HUES48 (cell line): ENCODE data around the gene WDFY4.

ENCODE experiments used
- H3K27ac ChIP-seq: one replicate; pipeline ENCODE4 v1.7.0; 2013; ENCODE audit warnings: low read depth, low read length, inconsistent platforms
- H3K27me3 ChIP-seq: 2 replicates; pipeline ENCODE4 v1.6.1; 2013; ENCODE audit warnings: mild to moderate bottlenecking, low read length; ENCODE audit not compliant: control insufficient read depth, insufficient read depth
- H3K36me3 ChIP-seq: 2 replicates; pipeline ENCODE4 v1.6.1; 2013; ENCODE audit warnings: low read length; ENCODE audit not compliant: control insufficient read depth, insufficient read depth
- H3K4me1 ChIP-seq: 2 replicates; pipeline ENCODE4 v1.6.1; 2013; ENCODE audit warnings: mild to moderate bottlenecking, low read length; ENCODE audit not compliant: control insufficient read depth, insufficient read depth
- H3K4me3 ChIP-seq: 2 replicates; pipeline ENCODE4 v1.5.1; 2013; ENCODE audit warnings: mild to moderate bottlenecking, low read depth, low read length
- H3K9ac ChIP-seq: 2 replicates; pipeline ENCODE4 v1.6.1; 2013; ENCODE audit warnings: mild to moderate bottlenecking, low read depth, low read length, moderate library complexity
- H3K9me3 ChIP-seq: 2 replicates; pipeline ENCODE4 v1.6.1; 2013; ENCODE audit warnings: low read length; ENCODE audit not compliant: control insufficient read depth, insufficient read depth

WDFY4 gene

DNA sequence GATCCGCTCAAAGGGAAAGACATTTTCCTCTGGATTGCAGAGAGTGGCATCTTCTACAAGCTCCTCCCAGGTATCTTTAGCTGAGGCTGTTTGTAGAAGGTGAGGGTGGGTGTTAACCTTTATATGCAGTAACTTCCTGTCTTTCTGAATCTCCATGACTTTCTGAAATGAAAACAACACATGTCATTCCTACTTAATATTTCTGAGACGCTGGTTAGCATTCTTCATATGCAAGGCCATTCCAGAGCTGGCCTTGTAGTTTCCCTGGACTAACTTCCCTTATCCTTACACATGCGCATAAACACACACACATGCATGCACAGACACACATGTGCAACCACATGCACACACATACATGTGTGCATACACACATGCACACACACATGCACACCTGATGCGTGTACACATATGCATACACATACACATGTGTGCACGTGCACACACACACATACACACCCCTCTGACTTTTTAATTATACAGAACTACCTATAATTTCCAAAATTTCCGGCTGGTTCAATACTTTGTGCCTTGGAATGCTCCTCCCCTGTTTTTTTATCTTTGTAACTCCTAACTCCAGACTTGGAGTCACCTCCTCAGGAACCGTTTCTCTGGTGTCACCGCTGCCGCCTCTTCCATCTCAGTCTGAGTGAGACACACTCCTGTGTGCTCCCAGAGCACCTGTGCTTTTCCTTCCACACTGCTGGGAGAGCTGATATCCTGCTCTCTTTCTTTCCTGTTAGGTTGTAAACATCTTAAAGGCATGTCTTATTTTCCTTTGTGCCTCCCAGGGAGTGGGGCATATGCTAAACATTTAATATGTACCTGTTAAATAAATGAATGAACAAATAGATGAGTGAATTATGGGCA is 199.7 kb downstream of the WDFY4 start:
- Histone ChIP-seq H3K27me3 (no peaks in the 10 kb centered on the region), H3K4me1 (peaks cover 5% of the 10 kb centered on the region), H3K27ac (no peak overlapping the region), H3K9ac (no peak overlapping the region), H3K4me3 (no peak overlapping the region), H3K9me3 (no peaks in the 10 kb centered on the region), H3K36me3 (no peaks in the 10 kb centered on the region)

DNA sequence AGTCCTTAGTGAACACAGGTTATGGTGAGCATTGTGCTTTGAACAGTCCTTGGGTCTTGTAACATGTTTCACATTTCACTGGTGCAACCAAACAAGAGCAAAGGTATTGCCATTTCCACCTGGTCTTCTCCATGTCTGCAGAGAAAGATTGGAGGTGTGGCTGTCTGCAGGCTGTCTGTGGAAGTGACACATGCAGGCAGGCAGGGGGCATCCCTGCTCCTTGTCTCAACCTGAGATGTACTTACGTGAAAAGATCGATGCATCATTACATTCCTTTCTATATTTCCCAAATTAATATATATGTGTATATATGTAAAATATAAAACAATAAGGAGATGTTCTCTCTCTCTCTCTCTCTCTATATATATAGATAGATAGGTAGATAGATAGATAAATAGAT is 200.7 kb downstream of the WDFY4 start:
- Histone ChIP-seq H3K9me3 (no peaks in the 10 kb centered on the region), H3K9ac (no peak overlapping the region), H3K36me3 (no peaks in the 10 kb centered on the region), H3K27me3 (no peaks in the 10 kb centered on the region), H3K4me3 (no peak overlapping the region), H3K4me1 (peaks cover 2% of the 10 kb centered on the region), H3K27ac (no peak overlapping the region)

DNA sequence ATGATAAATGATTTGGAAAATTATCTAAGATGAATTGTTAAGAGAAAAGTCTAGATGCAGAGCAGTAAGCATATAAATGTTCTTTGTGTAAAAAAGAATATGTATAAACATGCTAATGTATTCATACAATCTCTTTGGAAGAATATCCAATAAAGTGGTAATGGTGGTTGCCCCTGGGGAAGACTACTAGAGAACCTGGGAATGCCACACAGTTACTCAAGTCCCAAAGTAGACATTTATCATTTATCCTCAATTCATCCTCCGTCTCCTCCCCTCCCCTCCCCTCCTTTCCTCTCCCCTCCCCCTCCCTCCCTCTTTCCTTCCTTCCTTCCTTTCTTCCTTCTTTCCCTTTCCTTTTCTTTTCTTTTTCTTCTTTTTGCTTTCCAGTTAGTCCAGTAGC is 203.3 kb downstream of the WDFY4 start:
- Histone ChIP-seq H3K27me3 (no peaks in the 10 kb centered on the region), H3K9me3 (no peaks in the 10 kb centered on the region), H3K36me3 (no peaks in the 10 kb centered on the region), H3K9ac (no peak overlapping the region), H3K4me1 (no peaks in the 10 kb centered on the region), H3K4me3 (no peak overlapping the region), H3K27ac (no peak overlapping the region)

DNA sequence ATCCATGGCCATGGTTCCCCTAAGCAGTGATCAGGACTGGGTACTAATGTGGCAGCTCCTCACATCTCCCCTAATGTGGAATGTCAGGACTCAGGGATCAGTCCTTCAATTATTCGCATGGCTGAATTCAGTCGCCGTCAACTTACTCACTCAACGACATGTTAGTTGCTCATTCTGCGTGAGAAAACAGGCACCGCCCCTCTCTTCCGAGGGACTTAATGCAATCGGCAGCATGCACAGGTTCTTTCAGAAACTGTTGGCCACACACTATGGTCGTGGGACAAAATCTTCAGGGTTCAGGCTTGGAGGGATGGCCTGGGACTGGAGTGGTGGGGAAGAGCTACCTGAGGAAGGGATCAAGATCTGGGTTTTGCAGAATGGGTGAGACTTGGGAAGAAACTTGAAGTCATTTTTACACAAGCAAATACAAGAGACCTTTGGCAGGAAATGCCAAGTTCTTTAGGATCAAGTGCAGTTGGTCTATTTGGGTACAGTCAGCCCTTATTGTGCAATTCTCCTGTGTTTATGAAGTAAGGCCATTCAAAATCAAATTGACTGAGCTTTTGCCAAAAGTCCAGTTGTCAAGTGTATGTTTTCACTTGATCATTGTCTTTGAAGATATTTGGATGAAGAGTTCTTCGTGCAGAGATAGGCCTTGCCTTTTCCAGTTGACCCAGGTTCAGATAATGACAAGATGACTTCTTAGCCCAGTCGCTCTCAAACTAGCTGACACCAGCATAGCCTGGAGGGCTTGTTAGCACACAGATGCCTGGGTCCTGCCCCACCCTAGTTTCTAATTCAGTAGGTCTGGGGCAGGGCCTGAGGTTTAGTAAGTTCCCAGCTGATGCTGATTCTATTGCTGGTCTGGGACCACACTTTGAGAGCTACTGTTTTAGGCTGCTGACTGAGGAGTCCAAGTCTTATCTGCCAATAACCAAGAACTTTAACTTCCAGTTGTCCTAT is 206.5 kb downstream of the WDFY4 start:
- Histone ChIP-seq H3K27me3 (no peaks in the 10 kb centered on the region), H3K9me3 (no peaks in the 10 kb centered on the region), H3K27ac (no peak overlapping the region), H3K4me1 (no peaks in the 10 kb centered on the region), H3K4me3 (no peak overlapping the region), H3K9ac (no peak overlapping the region), H3K36me3 (no peaks in the 10 kb centered on the region)

DNA sequence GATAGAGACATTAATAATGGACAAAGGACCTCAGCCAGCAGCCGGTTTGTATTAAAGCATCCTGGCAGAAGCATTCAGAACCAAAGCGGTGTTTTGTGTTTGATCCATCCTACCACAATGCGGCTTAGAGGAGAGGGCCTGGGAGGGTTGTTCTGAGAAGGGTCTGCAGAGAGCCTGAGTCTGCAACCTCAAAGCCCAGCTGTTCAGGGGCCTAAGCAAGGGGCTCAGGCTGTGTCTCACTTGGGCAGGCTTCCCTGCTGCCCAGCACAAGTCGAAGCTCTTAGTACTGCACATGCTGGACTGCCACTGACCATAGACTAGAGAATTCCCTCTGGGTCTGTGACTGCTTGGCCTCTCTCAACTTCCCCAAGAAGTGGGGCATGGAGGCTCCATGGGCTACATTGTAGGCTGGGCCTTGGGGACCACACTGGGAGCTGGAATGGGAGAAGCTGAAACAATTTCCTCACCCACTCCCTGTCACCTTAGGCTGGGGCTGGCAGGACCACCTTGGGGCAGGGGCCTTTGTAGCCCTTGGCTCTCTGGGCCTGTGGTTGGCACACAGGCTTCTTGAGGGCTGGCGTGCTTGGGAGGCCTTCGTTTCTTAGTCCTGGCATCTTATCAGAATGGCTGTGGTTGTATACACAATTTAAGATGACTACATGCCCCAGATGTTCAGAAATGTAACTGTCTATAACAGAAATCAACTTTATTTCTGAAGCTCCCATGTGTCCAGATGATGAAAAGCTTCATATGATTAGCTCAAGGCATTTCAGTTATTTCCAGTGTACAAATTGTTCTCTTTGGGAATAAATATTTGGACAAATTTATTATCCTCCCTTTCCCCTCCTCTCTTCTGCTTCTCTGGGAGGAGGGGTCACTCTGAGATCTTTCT is 210.5 kb downstream of the WDFY4 start:
- H3K9ac ChIP-seq, result no peak overlapping the region
- H3K4me1 ChIP-seq, result no peaks in the 10 kb centered on the region
- H3K27ac ChIP-seq, result no peak overlapping the region
- no peaks in the 10 kb centered on the region for H3K36me3 ChIP-seq
- H3K4me3 ChIP-seq, result no peak overlapping the region
- no peaks in the 10 kb centered on the region for H3K9me3 ChIP-seq
- no peaks in the 10 kb centered on the region for H3K27me3 ChIP-seq

DNA sequence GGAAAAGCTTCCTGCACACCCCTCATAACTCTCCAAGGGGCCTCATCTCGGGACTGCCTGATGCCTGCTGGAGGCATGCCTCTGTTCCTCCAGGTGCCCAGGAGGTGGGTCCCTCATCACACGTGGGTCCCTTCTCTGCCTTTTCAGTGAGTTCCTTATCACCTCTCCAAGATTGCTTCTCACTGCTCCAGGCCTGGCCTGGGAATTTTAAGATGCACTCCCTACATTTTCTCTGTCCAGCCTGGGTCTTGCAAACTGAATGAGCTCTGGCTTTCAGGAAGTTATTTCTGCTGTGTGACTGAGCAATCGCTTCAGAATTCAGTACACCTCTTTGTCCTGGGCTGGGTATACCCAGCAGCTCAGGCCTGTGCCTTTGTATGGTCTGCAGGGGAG is 211.1 kb downstream of the WDFY4 start:
- no peaks in the 10 kb centered on the region for H3K4me1 ChIP-seq
- H3K36me3 ChIP-seq, result no peaks in the 10 kb centered on the region
- no peak overlapping the region for H3K9ac ChIP-seq
- no peak overlapping the region for H3K27ac ChIP-seq
- no peaks in the 10 kb centered on the region for H3K9me3 ChIP-seq
- no peak overlapping the region for H3K4me3 ChIP-seq
- no peaks in the 10 kb centered on the region for H3K27me3 ChIP-seq

DNA sequence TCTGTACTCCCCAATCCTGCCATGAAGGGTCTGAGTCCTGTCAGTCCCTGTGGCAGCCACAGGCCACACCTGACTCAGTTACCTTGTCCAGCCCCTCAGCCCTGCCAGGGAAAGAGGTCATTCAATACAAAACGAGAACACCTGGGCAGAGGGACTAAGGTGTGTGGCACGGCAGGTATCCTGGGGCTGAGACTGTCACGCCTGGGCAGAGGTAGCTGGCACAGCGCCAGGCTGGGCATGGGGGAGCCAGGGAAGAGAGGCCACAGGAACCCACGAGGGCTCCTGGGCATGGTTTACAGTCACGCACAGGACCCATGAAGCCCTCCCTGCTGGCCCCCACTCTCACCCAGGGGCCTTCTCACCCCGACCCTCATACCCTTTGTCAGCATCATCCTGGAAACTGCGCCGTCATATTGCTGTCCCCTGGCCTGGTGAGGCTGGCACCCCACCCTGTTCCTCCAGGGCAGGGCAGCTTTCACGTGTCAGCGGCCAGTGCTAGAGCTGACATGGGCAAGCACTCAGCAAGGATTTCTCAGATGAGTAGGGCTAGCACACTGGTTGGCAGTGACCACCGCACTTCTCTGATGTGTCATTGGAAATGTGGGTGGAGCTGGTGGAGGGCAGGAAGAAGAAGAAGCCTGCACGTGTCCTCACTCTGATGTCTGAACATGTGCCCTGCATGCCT is 212.2 kb downstream of the WDFY4 start:
- H3K9me3 ChIP-seq, result no peaks in the 10 kb centered on the region
- H3K9ac ChIP-seq, result no peak overlapping the region
- H3K27me3 ChIP-seq, result no peaks in the 10 kb centered on the region
- H3K27ac ChIP-seq, result no peak overlapping the region
- H3K36me3 ChIP-seq, result no peaks in the 10 kb centered on the region
- H3K4me1 ChIP-seq, result no peaks in the 10 kb centered on the region
- no peak overlapping the region for H3K4me3 ChIP-seq

DNA sequence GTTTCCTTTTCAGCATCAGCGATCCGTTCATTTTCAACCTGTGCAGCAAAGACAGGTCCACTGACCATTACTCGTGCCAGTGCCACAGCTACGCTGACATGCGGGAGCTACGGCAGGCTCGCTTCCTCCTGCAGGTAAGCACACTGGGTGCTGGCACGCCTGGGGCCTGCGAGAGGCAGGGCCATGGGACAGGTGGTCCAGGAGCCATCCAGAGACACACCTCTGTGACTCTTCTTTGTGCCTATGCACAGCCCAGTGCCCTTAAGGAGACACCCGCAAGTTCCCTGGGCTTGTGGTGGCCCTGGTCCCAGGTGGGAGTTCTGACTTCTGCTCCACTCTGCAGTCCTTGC is 212.7 kb downstream of the WDFY4 start:
- no peak overlapping the region for H3K9ac ChIP-seq
- no peaks in the 10 kb centered on the region for H3K4me1 ChIP-seq
- no peak overlapping the region for H3K4me3 ChIP-seq
- H3K27me3 ChIP-seq, result no peaks in the 10 kb centered on the region
- H3K27ac ChIP-seq, result no peak overlapping the region
- H3K36me3 ChIP-seq, result no peaks in the 10 kb centered on the region
- no peaks in the 10 kb centered on the region for H3K9me3 ChIP-seq

DNA sequence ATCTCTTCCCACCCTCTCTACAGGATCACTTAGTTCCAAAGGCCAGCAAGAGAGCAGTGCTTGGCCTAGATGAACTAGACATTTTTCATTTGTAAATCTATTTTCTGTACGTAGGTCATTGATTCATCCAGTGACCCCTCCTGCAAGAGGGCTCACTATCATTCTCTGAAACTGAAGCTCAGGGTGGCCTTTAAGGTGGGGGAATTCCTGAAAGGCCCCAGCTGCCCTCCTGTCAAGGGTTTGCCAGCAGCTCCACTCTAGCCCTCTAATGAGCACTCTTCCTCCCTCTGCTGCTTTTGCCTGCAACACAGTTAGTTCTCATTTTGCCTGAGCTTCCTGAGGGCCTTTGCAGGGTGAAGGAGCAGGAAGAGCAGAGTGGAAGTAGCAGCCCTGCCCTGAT is 213.8 kb downstream of the WDFY4 start:
- Histone ChIP-seq H3K4me3 (no peak overlapping the region), H3K9ac (no peak overlapping the region), H3K27me3 (no peaks in the 10 kb centered on the region), H3K9me3 (no peaks in the 10 kb centered on the region), H3K27ac (no peak overlapping the region), H3K36me3 (no peaks in the 10 kb centered on the region), H3K4me1 (no peaks in the 10 kb centered on the region)

DNA sequence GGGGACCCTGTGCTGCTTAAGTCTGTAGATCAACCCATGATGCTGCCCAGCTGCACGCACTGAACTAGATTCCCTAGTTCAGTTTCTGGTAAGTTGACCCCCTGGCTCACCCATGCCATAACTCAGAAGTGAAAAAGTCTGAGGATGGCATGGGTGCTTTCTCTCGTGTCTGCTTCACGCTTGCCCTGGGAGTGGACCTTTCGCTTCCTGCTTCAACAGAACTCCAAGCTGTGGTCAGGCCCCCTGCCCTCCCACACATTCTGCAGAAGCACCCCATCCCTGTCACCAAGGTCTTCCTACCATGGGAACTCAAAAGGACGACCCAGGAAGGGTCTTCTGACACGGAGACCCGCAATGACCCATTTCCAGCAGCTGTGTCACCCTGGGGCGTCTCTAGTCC is 215.1 kb downstream of the WDFY4 start:
- H3K9me3 ChIP-seq, result no peaks in the 10 kb centered on the region
- no peak overlapping the region for H3K4me3 ChIP-seq
- H3K36me3 ChIP-seq, result no peaks in the 10 kb centered on the region
- H3K27ac ChIP-seq, result no peak overlapping the region
- no peaks in the 10 kb centered on the region for H3K27me3 ChIP-seq
- no peak overlapping the region for H3K9ac ChIP-seq
- H3K4me1 ChIP-seq, result no peaks in the 10 kb centered on the region
